Measurements from ENCODE around the gene XXYLT1.

Gene XXYLT1

GRCh38 chr3:195183071-195183776 lies 87.7 kb downstream of the XXYLT1 start:
- H3K9me3 ChIP-seq (ENCODE audit: insufficient read depth, low read length), result no peaks in the 10 kb centered on the region
- H3K27ac ChIP-seq (ENCODE audit: low read depth, low read length), result no peak overlapping the region
- no peak overlapping the region for H3K9ac ChIP-seq (ENCODE audit: low read length)
- H3K79me2 ChIP-seq (ENCODE audit: insufficient read depth, low read length), result no peaks in the 10 kb centered on the region; the same call in 1 of the 2 replicates
- TF ChIP-seq EZH2phosphoT487 (conservative IDR thresholded peaks at IDR 0.05; ENCODE audit: low read length) (no peak), CTCF (IDR thresholded peaks at IDR 0.05; ENCODE audit: insufficient read depth, low read length, poor library complexity, severe bottlenecking) (no peak)
- H3K36me3 ChIP-seq (ENCODE audit: low read length), result no peaks in the 10 kb centered on the region
- no peak overlapping the region for H3K4me2 ChIP-seq (ENCODE audit: low read depth, low read length, poor library complexity, severe bottlenecking)
- no peaks in the 10 kb centered on the region for H3K9me2 ChIP-seq (replicated peaks; ENCODE audit: insufficient read depth, low read length)
- 0 out of 2 replicates have a peak, but pooled peaks cover 8% of the 10 kb centered on the region for H4K20me1 ChIP-seq (ENCODE audit: low read depth, low read length)
- no peaks in the 10 kb centered on the region for H3K27me3 ChIP-seq (ENCODE audit: low read length)
- H3K4me3 ChIP-seq (ENCODE audit: insufficient read depth, low read length, poor library complexity, severe bottlenecking), result no peak overlapping the region
- no peaks in the 10 kb centered on the region for H3F3A ChIP-seq (ENCODE audit: insufficient read depth)
- no peak overlapping the region for H2AFZ ChIP-seq (ENCODE audit: low read depth, low read length, severe bottlenecking)

- H2AFZ ChIP-seq (ENCODE audit: low read depth, low read length, severe bottlenecking), result no peak overlapping the region
- H3K27me3 ChIP-seq (ENCODE audit: low read length), result no peaks in the 10 kb centered on the region
- no peak overlapping the region for H3K27ac ChIP-seq (ENCODE audit: low read depth, low read length)
- no peak for TF ChIP-seq CTCF (IDR thresholded peaks at IDR 0.05; ENCODE audit: insufficient read depth, low read length, poor library complexity, severe bottlenecking)
- no peak for TF ChIP-seq EZH2phosphoT487 (conservative IDR thresholded peaks at IDR 0.05; ENCODE audit: low read length)
- H3K9ac ChIP-seq (ENCODE audit: low read length), result no peak overlapping the region
- H3K4me3 ChIP-seq (ENCODE audit: insufficient read depth, low read length, poor library complexity, severe bottlenecking), result no peak overlapping the region
- no peaks in the 10 kb centered on the region for H3K36me3 ChIP-seq (ENCODE audit: low read length)
- H4K20me1 ChIP-seq (ENCODE audit: low read depth, low read length), result 0 out of 2 replicates have a peak, but pooled peaks cover 8% of the 10 kb centered on the region
- H3K4me2 ChIP-seq (ENCODE audit: low read depth, low read length, poor library complexity, severe bottlenecking), result no peak overlapping the region
- no peaks in the 10 kb centered on the region for H3K9me3 ChIP-seq (ENCODE audit: insufficient read depth, low read length)
- no peaks in the 10 kb centered on the region for H3F3A ChIP-seq (ENCODE audit: insufficient read depth)
- no peaks in the 10 kb centered on the region for H3K79me2 ChIP-seq (ENCODE audit: insufficient read depth, low read length)
- H3K9me2 ChIP-seq (replicated peaks; ENCODE audit: insufficient read depth, low read length), result no peaks in the 10 kb centered on the region
These were observed 88.5 kb downstream of the XXYLT1 start for GRCh38 chr3:195182470-195182795.

- no peak overlapping the region for H3K4me3 ChIP-seq (ENCODE audit: insufficient read depth, low read length, poor library complexity, severe bottlenecking)
- H3K27me3 ChIP-seq (ENCODE audit: low read length), result no peaks in the 10 kb centered on the region
- no peak overlapping the region for H3K27ac ChIP-seq (ENCODE audit: low read depth, low read length)
- H3K79me2 ChIP-seq (ENCODE audit: insufficient read depth, low read length), result no peaks in the 10 kb centered on the region
- no peak overlapping the region for H3K9ac ChIP-seq (ENCODE audit: low read length)
- no peak overlapping the region for H3K4me2 ChIP-seq (ENCODE audit: low read depth, low read length, poor library complexity, severe bottlenecking)
- H3K36me3 ChIP-seq (ENCODE audit: low read length), result no peaks in the 10 kb centered on the region
- 0 out of 2 replicates have a peak, but pooled peaks cover 8% of the 10 kb centered on the region for H4K20me1 ChIP-seq (ENCODE audit: low read depth, low read length)
- H3K9me3 ChIP-seq (ENCODE audit: insufficient read depth, low read length), result no peaks in the 10 kb centered on the region
- no peak for TF ChIP-seq EZH2phosphoT487 (conservative IDR thresholded peaks at IDR 0.05; ENCODE audit: low read length)
- no peak for TF ChIP-seq CTCF (IDR thresholded peaks at IDR 0.05; ENCODE audit: insufficient read depth, low read length, poor library complexity, severe bottlenecking)
- no peaks in the 10 kb centered on the region for H3K9me2 ChIP-seq (replicated peaks; ENCODE audit: insufficient read depth, low read length)
- H2AFZ ChIP-seq (ENCODE audit: low read depth, low read length, severe bottlenecking), result no peak overlapping the region
- H3F3A ChIP-seq (ENCODE audit: insufficient read depth), result no peaks in the 10 kb centered on the region
These were observed 89.1 kb downstream of the XXYLT1 start for GRCh38 chr3:195181741-195182469.

Data from SU-DHL-6 (cell line).